Measurements from ENCODE around the gene DBN1. TPM values are rescaled to one million over a fixed set of nuclear protein-coding genes. Genes with fewer than 3 reads are reported as not detected.
A peak's percentile ranks its signal among the peaks of the same experiment; 100 is the strongest.

The DBN1 gene
- total RNA-seq, 1 experiment from 2014 or later = 218 TPM

DNA sequence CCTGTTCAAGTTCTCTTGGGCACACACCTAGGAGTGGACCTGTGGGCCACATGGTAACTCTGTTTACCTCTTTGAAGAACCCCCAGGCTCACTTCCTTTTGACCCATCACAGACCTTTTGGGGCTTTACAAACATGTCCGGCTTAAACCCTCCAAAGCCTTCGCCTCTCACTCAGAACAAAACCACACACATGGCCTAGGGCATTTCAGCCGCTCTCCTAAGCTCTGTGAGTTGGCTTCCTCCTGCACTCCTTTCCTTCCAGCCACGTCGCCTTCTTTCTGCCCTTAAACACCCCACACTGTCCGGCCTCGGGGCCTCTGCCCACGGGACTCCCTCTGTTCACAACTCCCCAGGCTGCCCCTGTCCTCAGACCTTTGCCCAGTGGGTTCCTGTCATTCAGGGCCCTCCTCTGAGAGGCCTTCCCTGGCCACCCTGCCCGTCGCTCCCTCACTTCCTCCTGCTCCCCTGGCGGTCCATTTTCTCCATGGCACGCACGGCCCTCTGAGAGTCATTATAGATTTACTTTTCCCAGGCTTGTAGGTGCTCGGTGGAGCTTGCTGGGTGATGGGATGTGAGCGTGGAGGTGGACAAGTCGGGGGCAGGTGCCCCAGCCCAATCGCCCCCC, 34.3 kb upstream of the DBN1 start:
- DNase-seq = no peak
- peaks cover 32% of the 10 kb centered on the region for H3K36me3 Mint-ChIP-seq (ENCODE audit: insufficient read depth, unreplicated experiment)
- H3K4me1 Mint-ChIP-seq (ENCODE audit: low read depth, unreplicated experiment) = no peaks in the 10 kb centered on the region
- intact Hi-C loops (cut with micrococcal nuclease; ENCODE audit: unreplicated experiment) = no loop called here
- H3K27me3 Mint-ChIP-seq (ENCODE audit: unreplicated experiment) = no peaks in the 10 kb centered on the region
- no TSS peak for BruUV-seq (replicated peaks)
- CTCF ChIA-PET = interaction anchor here (1.0 to 1.1 kb wide), 2 partner anchors 10 to 53 kb away, joined by 3 to 4 read pairs; partner anchors contain the start of gene PDLIM7
- no peaks in the 10 kb centered on the region for H3K9me3 Mint-ChIP-seq (ENCODE audit: low read depth, unreplicated experiment)
- no peak overlapping the region for H3K4me3 Mint-ChIP-seq (ENCODE audit: low read depth, unreplicated experiment)
- peak overlapping the region; percentile 1 for H3K27ac Mint-ChIP-seq (ENCODE audit: unreplicated experiment)
- TF ChIP-seq, protein P1, sequence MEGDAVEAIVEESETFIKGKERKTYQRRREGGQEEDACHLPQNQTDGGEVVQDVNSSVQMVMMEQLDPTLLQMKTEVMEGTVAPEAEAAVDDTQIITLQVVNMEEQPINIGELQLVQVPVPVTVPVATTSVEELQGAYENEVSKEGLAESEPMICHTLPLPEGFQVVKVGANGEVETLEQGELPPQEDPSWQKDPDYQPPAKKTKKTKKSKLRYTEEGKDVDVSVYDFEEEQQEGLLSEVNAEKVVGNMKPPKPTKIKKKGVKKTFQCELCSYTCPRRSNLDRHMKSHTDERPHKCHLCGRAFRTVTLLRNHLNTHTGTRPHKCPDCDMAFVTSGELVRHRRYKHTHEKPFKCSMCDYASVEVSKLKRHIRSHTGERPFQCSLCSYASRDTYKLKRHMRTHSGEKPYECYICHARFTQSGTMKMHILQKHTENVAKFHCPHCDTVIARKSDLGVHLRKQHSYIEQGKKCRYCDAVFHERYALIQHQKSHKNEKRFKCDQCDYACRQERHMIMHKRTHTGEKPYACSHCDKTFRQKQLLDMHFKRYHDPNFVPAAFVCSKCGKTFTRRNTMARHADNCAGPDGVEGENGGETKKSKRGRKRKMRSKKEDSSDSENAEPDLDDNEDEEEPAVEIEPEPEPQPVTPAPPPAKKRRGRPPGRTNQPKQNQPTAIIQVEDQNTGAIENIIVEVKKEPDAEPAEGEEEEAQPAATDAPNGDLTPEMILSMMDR (IDR thresholded peaks at IDR 0.05; ENCODE audit: unreplicated experiment) = peak; percentile 1

DNA sequence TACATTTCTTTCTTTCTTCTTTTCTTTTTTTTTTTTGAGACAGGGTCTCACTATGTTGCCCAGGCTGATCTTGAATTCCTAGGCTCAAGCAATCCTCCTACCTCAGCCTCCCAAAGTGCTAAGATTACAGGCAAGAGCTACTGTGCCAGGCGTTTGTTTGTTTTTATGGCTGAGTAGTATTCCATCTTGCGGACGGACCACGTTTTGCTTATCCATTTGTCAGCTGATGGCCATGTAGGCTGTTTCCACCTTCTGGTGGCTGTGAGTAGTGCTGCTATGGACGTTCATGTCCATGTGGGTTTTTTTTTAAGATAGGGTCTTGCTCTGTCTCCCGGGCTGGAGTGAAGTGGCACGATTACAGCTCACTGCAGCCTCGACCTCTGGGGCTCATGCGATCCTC, 33.7 kb upstream of the DBN1 start:
- Mint-ChIP-seq H3K27me3 (ENCODE audit: unreplicated experiment) (no peaks in the 10 kb centered on the region), H3K4me1 (ENCODE audit: low read depth, unreplicated experiment) (no peaks in the 10 kb centered on the region), H3K27ac (ENCODE audit: unreplicated experiment) (no peak overlapping the region), H3K36me3 (ENCODE audit: insufficient read depth, unreplicated experiment) (peaks cover 29% of the 10 kb centered on the region), H3K9me3 (ENCODE audit: low read depth, unreplicated experiment) (no peaks in the 10 kb centered on the region), H3K4me3 (ENCODE audit: low read depth, unreplicated experiment) (no peak overlapping the region)
- intact Hi-C loops (cut with micrococcal nuclease; ENCODE audit: unreplicated experiment) = no loop called here
- CTCF ChIA-PET = interaction anchor here (0.7 to 1.1 kb wide), 2 partner anchors 52 to 82 kb away, joined by 3 read pairs; no protein-coding TSS in a partner anchor
- TF ChIP-seq, protein P1 (IDR thresholded peaks at IDR 0.05; ENCODE audit: unreplicated experiment) = peak; percentile 12
- BruUV-seq (replicated peaks) = no TSS peak
- DNase-seq = no peak

DNA sequence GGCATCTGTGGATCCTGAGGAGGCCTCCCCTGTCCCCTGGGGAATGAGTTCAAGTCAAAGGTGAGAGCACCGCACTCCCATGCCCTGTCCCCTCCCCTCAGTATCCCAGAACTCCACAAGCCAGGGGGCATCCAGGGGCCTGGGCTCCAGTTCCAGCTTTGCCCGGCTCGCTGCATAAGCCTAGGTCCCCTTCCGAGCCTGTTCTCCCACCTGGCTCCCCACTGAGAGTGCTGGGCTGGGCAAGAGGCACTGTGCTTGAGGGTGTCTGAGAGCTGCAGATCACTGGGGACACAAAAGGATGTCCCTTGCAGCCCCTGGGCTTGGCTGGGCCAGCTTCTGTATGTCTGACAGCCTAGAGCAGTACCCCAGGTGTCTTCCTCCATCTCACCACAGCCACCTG, 31.6 kb upstream of the DBN1 start:
- Mint-ChIP-seq H3K36me3 (ENCODE audit: insufficient read depth, unreplicated experiment) (peaks cover 14% of the 10 kb centered on the region), H3K4me1 (ENCODE audit: low read depth, unreplicated experiment) (peaks cover 8% of the 10 kb centered on the region), H3K27me3 (ENCODE audit: unreplicated experiment) (no peaks in the 10 kb centered on the region), H3K27ac (ENCODE audit: unreplicated experiment) (no peak overlapping the region), H3K9me3 (ENCODE audit: low read depth, unreplicated experiment) (no peaks in the 10 kb centered on the region), H3K4me3 (ENCODE audit: low read depth, unreplicated experiment) (no peak overlapping the region)
- no peak for DNase-seq
- BruUV-seq (replicated peaks) = no TSS peak
- TF ChIP-seq, protein P1 (IDR thresholded peaks at IDR 0.05; ENCODE audit: unreplicated experiment) = no peak
- intact Hi-C loops (cut with micrococcal nuclease; ENCODE audit: unreplicated experiment) = no loop called here
- CTCF ChIA-PET = no interaction called here

GRCh38 chr5:177504086-177505056, 30.9 kb upstream of the DBN1 start:
- peaks cover 11% of the 10 kb centered on the region for H3K36me3 Mint-ChIP-seq (ENCODE audit: insufficient read depth, unreplicated experiment)
- CTCF ChIA-PET = interaction anchor here (1.6 kb wide), 1 partner anchor 47 kb away, joined by 4 read pairs; no protein-coding TSS in a partner anchor
- peaks cover 8% of the 10 kb centered on the region for H3K4me1 Mint-ChIP-seq (ENCODE audit: low read depth, unreplicated experiment)
- TF ChIP-seq, protein P1 (IDR thresholded peaks at IDR 0.05; ENCODE audit: unreplicated experiment) = no peak
- no peak for DNase-seq
- H3K27me3 Mint-ChIP-seq (ENCODE audit: unreplicated experiment) = peaks cover 4% of the 10 kb centered on the region
- H3K27ac Mint-ChIP-seq (ENCODE audit: unreplicated experiment) = no peak overlapping the region
- BruUV-seq (replicated peaks) = no TSS peak
- H3K9me3 Mint-ChIP-seq (ENCODE audit: low read depth, unreplicated experiment) = no peaks in the 10 kb centered on the region
- no peak overlapping the region for H3K4me3 Mint-ChIP-seq (ENCODE audit: low read depth, unreplicated experiment)
- intact Hi-C loops (cut with micrococcal nuclease; ENCODE audit: unreplicated experiment) = no loop called here
